GM21423 (cell line): ENCODE measurements around the gene GRIA4.
"Not testable (repeated sequence)": the region's sequence is repeated elsewhere in the genome, so short reads cannot be mapped to it uniquely, and the experiment has no call there.

Source experiments
- ATAC-seq: cut with Tn5 transposase; IDR thresholded peaks from one replicate; pipeline ENCODE4 v1.9.1; 2021; ENCODE audit warnings: mild to moderate bottlenecking, moderate library complexity; ENCODE audit not compliant: unreplicated experiment

Gene GRIA4

DNA sequence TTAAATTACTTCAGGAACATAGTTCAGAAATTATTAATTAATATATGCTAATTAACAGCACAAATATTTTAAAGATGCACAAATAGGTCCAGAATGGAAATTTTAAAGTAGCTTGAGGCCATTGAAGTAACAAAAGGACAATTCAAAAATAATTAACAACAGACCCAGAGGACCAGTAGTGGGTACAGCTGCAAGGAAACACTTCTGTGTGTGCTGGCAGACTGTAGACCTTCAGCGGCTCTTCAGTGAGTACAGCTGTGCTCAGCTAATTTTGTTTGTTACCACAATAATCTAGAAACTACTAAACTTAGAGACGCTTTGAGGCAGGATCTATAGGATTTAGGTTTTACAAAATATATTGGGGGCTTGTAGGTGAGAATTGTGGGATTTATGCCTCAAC is 103.8 kb downstream of the GRIA4 start:
- no peak for ATAC-seq

DNA sequence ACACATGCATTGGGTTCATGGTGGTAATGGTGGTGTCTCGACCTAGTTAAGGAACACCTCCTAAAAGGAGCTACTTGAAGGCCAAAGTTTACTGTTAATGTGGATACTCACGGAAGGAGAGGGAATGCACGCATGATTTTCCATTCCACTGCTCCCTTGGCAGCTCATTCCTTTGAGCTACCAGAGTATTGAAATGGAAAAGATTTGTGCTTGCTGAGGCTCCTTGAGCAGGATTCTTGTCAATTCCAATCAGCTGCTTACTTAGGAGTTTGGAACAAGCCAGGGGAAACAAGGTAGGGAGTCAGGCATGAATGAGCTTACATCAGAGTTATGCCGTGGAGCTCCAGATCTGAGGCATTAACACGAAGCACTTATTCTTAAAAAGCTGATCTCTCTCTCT is 108.8 kb downstream of the GRIA4 start:
- ATAC-seq = no peak

DNA sequence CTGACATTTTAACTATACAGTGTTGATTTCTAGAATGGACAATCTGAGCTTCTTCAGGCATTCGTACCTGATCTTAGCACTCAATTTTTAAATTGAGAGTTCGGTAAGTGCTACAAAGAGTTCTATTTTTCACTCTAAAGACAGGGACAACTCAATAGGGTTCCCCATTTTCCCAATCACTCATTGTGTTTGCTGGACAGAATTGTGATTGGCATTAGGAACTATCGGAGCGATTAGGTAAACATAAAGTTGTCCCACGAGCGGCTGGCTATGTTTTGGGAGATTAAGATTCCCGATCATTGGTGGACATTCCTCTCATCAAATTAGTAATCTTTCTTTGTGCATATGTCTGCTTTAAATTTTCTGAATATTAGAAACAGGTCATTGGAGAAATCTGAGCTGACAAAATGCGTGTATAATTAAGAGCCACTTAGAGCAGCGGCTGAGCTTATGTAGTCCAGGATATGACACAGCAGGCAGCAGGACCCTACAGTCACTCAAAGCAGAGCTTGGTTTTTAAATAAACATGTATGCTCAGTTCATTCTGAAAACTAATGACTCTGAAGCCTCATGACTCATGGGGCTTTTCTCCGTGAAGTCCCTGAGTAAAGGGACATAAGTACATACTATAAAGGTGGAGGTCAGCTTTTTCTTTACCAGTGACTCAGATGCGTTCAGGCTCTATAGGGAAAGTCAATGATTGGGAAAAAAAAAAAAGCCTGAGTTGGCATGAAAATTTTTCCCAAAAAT is 109.4 kb downstream of the GRIA4 start:
- peak; percentile 95 for ATAC-seq

DNA sequence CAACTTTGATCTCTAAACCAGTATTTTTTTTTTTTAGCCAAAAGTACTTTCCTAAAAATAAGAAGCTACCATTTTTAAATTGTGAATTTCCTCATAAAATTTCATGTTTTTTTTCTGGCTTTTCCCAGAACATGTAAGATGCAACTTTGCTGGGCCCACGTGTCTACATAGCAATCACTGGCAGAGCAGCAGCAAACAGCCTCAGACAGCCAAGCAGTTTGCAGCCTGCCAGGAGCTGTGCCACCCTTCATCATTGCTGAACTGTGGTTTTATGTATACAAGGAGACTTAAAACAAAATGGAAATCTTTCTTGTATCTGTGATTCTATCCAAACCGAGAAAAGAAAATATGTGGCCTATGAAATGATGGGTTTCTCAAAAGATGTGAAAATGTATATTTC is 110.2 kb downstream of the GRIA4 start:
- ATAC-seq = no peak

DNA sequence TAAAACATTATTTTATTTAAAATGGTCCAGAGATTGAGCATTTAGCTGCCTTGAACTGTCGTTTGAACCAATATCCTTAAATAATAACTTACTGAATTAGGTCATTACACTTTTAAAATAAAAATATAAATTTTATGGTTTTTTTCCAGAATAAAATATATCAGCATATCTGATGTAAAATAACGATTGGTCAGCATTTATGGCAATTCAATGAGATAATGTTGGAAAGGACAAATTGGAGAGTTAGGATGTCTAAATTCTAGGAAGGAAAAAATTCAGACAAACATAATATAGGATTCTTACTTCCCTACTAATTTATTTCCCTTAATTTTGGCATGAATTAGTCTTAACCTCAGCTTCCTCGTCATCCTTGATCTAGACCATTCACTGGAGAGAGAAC is 113.4 kb downstream of the GRIA4 start:
- ATAC-seq = no peak

DNA sequence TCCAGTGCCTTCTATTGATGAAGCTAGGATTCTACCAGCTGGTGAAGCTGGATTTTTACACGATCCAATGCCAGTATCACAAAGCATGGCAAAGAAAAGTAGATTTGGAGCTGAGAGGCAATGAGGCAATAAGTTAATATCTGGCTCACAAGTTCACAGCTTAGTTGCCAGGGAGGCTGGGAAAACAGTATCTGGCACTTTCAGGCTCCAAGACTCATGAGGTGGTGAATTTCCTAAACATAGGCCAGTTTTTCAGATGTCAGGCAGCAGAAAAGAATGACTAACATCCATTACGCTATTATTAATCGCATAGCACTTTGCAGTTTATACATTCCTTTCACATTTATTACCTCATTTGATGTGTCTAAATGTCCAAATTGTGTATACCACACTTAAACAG is 122.7 kb downstream of the GRIA4 start:
- no peak for ATAC-seq

DNA sequence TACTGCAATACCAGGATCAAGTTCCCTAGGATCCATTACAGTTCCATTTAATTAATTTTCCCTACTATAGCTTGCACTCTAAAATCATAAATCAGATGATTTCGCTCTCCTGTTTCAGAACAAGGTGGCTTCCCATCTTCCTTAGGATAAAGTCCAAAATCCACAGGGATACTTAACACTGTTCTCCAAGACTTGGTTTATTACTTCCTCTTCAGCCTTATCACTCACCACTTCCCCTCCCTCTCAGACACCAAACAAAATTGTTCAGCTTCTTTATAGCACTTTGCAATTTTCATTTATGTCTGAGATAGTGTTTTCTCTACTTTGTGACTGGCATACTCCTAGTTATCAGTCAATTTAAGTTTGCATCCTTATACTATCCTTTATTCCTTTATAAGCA is 124.6 kb downstream of the GRIA4 start:
- no peak for ATAC-seq

DNA sequence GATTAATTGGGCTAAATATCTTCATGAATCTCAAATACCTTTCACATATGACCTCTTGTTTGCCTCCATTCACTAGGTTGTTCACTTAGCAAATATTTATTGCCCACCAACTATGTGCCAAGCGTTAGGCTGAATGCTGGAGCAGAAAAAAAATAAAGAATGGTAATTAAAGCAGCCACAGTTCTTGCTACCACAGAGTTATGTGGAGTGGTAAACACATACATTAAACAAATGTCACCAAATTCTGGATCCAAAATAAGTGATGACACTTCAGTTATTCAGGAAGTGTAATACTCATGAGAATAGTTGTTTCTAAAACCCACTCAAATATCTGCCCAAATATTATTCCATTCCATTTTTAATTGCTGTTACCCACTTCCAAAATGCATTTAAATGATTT is 128.4 kb downstream of the GRIA4 start:
- ATAC-seq = no peak

DNA sequence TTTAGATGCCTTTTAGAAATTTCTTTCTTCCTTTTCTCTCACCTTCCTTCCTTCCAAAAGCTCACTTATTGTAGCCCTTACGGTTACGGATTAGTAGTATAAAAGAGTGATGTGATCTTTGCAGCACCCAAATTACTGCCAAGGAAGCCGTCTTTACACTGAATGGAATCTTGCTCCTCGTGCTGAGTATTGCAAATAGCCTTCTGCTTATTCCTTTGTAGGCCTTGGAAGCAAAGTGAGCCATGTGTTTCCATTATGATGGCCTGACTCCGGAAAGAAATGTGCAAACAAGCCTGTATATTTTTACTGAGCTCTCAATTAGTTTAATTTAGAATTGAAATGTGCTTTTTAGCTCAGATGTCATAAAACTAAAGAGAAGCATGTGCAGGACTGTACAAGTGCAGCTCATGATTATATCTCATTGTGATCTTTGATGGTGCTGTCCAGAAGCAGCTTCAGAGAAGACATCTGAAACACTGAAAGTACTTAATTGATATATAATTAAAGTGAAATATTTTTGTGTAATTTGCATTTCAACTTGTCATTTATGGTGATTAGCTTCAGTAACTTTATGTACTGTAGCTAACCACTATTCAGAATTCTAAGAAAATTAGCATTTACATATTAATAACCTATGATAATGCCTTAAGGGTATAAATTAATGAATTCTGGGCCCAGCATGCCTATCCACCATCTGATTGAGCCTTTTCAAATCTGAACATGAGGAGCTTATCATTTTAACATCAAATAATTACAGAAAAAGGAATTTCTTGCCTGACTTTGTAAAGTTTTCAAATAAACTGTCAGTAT is 129.3 kb downstream of the GRIA4 start:
- ATAC-seq = no peak

DNA sequence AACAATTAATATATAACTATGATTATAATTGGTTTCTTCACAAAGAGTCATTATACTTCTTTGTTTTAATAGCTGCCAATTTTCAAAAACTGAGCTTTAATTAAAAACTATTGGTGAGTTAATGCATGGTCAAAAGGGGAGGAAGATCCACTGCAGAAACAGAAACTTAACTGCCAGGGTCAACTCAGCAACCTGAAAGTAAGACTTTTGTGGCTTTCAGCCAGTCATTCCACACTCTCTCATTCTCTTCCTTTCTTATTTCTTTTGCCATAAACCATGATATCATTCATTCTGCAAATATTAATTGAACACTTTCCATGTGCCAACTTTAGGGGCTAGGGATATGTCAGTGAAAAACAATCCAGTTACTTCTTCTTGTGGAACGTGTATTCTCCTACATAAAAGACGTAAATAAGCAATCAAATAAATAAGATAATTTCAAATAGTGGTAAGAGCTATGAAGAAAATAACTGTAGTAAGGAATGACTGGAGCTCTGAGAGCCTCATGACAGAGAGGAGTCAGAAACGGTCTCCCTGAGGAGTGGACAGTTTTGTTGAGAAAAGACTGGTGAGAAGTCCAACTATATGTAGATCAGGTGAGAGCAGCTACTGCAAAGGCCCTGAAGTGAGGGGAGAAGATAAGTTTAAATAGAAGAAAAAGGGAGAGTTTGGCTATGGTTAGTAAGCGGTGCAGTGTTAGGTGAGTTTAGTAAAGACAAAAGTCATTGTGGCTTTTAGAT is 130.5 kb downstream of the GRIA4 start:
- peak; percentile 97 for ATAC-seq

DNA sequence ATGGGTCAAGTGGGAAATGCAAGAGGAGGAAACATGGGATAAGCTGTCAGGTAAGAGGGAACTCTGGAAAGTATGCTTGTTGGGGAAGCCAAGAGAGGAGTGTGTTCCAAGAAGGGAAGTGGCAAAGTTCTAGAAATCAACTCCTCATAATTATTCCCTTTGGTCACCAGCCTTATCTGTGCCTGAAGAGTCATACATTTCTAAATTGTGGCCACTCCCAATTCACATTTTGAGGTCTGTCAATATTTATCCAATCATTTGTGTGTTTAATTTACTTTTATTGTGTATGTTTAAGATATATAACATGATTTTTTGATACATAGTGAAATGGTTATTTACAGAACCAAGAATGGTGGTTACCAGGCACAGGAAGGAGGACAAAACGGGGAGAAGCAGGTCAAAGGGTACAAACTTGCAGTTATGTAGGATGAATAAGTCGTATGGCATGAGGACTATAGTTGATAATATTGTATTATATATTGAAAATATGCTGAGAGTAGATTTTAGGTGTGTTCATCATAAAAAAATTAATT is 131.7 kb downstream of the GRIA4 start:
- ATAC-seq = no peak

DNA sequence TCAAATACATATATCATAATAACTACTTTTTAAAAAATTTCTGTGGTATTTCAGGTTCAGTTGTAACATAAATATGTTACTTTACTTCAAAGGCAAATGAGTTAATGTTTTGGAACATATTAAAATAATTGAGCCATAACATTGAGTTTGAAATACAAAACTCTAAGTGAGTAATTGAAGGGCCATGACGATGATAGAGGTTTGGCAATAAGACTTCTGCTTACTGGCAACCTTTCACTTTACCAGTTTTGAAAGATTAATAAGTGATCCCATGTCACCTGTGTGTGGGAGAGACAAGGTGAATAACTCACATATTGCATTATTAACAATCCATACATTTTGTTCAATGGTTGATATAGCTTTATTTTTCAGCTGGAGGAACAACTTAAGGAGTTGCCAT is 144.4 kb downstream of the GRIA4 start:
- no peak for ATAC-seq

DNA sequence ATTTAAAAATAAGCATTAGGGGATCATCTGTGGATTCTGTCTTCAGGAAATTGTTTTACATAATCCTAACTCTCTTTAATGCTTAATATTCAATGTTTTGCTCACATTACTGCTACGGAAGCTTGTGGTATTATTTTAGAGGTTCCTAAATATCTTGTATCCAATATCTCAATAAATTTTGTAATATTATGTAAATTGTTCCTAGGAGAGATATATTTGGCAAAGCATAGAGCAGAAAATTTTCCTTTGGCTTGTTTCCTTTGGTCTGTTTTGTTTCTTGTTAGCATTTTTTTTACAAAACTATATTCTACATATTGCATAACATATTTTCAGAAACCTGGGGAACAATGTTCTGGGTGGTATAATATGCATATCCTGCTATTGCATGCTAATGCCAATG is 144.8 kb downstream of the GRIA4 start:
- no peak for ATAC-seq

DNA sequence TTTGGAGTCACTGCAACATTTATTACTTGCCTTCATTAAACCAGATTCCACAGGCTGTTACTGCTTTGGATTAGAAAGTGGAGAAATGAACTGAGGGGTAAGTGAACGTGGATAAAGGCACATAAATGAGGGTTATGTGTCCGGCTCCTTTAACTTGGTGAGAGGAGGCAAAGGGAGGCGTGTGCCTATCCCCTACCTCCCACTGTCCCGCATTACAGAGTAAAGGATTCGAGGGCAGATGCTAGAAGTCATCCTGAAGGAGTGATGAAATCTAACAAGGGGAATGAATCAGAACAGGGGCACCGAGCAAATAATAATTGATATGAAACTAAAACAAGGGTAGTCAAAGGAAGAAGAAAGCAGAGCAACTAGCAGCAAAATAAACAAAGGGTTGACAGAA is 147.2 kb downstream of the GRIA4 start:
- ATAC-seq = no peak

DNA sequence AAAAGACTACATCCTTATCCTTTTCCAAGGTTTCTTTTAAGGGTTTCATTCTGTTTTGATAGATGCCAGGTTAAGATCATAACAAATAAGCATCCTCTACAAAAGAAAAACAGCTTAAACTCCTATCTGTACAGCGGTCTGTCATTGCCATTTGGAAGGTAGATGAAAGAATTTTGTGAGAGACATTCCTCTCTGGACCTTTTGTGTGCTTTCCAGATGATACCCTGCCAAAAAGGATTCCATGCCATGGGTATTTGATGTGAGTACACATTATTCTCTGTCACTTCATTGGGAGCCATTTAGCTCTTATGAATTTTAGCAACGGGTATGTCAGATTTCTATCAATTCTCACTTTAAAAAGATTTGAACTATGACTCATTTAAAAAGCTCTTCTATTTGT is 153.7 kb downstream of the GRIA4 start:
- no peak for ATAC-seq

DNA sequence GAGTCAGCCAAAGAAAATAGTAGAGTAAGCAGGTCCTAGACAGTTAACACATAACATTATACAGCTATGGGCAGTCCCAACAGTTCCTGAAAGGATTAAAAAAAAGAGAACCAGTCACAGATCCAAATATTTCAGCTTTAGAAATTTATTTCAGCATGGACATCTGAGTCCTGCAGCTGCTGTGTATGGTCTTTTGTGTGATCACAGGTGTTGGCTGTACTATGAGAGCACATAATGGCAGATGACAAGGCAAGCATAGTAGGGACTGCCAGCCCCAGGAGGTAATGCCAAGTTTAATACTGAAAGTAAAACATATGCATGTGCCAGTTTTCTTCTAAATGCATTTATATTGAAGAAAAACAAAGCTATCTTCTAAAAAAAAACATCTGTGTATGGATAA is 158.1 kb downstream of the GRIA4 start:
- no peak for ATAC-seq

DNA sequence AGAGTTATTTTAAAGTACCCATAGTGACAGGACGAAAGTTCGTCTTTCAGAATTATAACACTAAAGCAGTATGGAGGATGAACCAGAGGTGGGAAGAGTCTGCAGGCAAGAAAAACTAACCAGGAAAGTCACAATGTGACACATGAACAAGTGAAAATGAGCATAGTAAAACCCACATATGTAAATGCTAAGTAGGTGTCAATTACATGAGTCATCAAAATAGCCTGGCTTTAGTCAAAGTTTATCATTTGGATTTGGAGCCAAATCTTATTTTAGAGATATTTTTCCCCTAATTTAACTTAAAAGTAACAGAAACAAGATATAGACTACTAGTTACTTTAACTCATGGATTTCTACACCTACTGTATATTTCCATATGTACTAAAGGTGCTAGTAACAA is 159.8 kb downstream of the GRIA4 start:
- ATAC-seq = no peak

DNA sequence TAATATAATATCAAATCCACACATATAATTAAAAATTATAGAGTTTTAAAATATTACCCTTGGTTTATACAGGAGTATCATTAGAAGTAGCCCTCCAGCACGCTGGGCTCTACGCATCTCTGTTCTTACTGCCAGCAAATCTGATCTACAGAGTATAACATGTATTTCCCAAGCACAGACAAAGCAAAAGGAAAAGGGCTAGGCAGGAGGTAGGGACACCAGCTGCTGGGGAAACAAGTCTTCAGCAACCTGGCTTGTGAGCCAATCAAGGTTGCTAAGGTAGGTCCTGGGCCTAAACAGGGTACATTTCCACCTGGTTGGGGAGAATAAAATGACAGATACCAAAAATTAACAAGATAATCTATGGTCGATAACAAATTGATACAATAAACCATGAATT is 163.6 kb downstream of the GRIA4 start:
- ATAC-seq = not testable (repeated sequence)

DNA sequence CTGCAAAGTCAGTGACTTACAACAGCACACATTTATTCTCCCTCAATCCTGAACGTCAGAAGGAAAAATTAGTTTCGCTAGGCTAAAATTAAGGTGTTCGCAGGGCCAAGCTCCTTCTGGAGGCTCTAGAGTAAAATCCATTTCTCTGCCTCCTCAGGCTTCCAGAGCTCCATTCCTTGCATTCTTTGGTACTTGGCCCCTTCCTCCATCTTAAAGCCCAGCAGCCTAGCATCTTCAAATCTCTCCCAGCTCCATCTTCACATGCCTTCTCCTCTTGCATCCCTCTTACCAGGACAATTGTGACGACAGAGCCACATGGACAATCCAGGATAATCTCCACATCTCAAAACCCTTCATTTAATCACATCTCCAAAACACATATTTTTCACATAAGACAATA is 165.0 kb downstream of the GRIA4 start:
- ATAC-seq = no peak

DNA sequence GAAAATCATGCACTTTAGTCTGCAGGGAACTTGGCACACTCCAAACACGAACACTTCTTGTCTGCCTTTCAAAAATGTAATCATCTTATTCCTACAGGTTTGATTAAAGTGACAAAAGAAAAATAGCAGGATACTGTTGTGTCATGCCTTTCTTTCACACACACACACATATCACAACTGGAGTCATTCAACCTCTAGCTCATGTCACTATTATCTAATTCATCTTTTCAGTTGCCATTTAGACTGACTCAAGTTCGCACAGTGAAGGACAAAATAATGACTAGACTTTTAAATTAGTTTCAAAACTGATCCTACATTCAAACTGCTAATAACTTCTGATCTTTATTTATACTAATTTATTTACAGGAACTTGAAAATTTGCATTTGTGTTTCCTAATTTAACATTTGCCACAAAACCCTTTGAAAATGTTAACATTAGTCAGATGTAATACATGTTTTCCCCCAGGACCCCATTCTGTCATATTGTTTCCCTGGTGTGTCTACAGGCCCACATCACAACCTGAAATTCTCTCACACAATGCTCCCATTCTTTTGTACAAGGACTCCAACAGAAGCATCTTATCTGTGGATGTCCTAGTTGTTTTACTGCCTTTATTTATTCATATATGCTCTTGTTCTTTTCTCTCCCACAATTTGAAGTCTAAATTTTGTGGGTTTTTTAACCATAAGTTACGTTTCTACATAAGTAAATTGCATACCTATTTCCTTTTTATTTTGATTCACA is 171.1 kb downstream of the GRIA4 start:
- no peak for ATAC-seq

DNA sequence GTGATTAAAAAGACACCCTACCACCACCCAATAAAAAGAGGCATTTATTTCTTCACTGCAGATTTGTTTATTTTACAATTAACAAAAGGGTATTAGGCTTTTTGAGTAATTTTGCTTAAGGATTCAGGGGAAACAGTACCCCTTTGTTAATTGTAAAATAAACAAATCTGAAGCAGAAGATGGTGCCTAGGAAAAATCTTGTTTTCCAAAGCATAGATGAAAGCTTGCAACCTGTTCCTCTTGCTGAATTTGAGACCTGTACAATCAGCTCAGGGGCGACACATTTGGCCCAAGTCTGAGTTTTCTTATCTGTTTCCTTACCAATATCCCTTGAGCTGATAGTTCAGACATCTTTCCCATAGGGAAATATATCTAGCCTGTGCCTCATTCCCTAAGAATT is 171.9 kb downstream of the GRIA4 start:
- ATAC-seq = no peak
